Gastroesophageal sphincter (tissue), 4 donors: ENCODE data around the gene PLA2G4A. TPM values are rescaled to one million over a fixed set of nuclear protein-coding genes. Genes with fewer than 3 reads are reported as not detected.
A peak's percentile ranks its signal among the peaks of the same experiment; 100 is the strongest.

Source experiments
- ATAC-seq: fragments of 150-250 bp; one replicate; pipeline ENCODE4 v1.9.1; 2016; ENCODE audit warnings: mild to moderate bottlenecking, moderate library complexity
- H3K27ac ChIP-seq, 4 donors: fragments of 200-600 bp; sonication (generic) in 3 of 4; 1 replicate in 3 of 4; 2 replicates in 1 of 4; pipeline ENCODE4 v1.5.1; 2016 to 2019
- H3K27me3 ChIP-seq: fragments of 200-600 bp; sonication (generic); one replicate; pipeline ENCODE4 v1.5.1; 2019
- H3K36me3 ChIP-seq, 2 donors: fragments of 200-600 bp; sonication (generic); one replicate each; pipeline ENCODE4 v1.5.1; 2019; ENCODE audit warnings: control low read depth in 1 of 2
- H3K4me1 ChIP-seq, 3 donors: fragments of 200-600 bp; sonication (generic); 1 replicate in 2 of 3; 2 replicates in 1 of 3; pipeline ENCODE4 v1.5.1; 2016 to 2019; ENCODE audit warnings: control low read depth in 2 of 3
- H3K4me3 ChIP-seq, 2 donors: fragments of 200-600 bp; sonication (generic); one replicate each; pipeline ENCODE4 v1.5.1; 2019; ENCODE audit warnings: mild to moderate bottlenecking in 1 of 2, moderate library complexity in 1 of 2
- H3K9me3 ChIP-seq, 3 donors: fragments of 200-600 bp; sonication (generic); one replicate each; pipeline ENCODE4 v1.5.1; 2017 to 2019; ENCODE audit warnings: control low read depth in 2 of 3
- EP300 ChIP-seq: sonication (generic); formaldehyde crosslinking; IDR thresholded peaks from one replicate; pipeline ENCODE4 v1.6.1; 2017; ENCODE audit warnings: antibody characterized with exemption, mild to moderate bottlenecking
- POLR2A ChIP-seq, 2 donors: fragments of 450-650 bp; IDR thresholded peaks; one replicate each; pipeline ENCODE4 v1.6.1; 2017; ENCODE audit warnings: antibody characterized with exemption in 2 of 2, mild to moderate bottlenecking in 2 of 2, moderate library complexity in 1 of 2
- POLR2AphosphoS5 ChIP-seq: sonication (generic); formaldehyde crosslinking; IDR thresholded peaks from one replicate; pipeline ENCODE4 v1.6.1; 2017; ENCODE audit warnings: antibody characterized with exemption
- WGBS, 2 donors: methylation state at CpG; one replicate each; pipeline ENCODE4 v1.1.5; 2018; ENCODE audit warnings: low coverage in 1 of 2; 5-methylcytosine and 5-hydroxymethylcytosine counted together
- total RNA-seq, 4 donors: library from RNA; depleted of rRNA; stranded (reverse); fragments of >200 nt; gene quantifications; one replicate each; pipeline ENCODE4 v1.1.0, GENCODE V29; 2016
- TF ChIP-seq, protein P1 (sequence below), 4 experiments: fragments of 200-600 bp in 2 of 4; fragments of 450-650 bp in 2 of 4; sonication (generic) in 1 of 4; IDR thresholded peaks; one replicate each; pipeline ENCODE4 v1.5.1; 2017 to 2019; ENCODE audit warnings: antibody characterized with exemption in 4 of 4, mild to moderate bottlenecking in 2 of 4, moderate library complexity in 2 of 4

The PLA2G4A gene
- total RNA-seq, 4 donors from 2014 or later: 3.6 to 9.7 (median 5.0) TPM

DNA sequence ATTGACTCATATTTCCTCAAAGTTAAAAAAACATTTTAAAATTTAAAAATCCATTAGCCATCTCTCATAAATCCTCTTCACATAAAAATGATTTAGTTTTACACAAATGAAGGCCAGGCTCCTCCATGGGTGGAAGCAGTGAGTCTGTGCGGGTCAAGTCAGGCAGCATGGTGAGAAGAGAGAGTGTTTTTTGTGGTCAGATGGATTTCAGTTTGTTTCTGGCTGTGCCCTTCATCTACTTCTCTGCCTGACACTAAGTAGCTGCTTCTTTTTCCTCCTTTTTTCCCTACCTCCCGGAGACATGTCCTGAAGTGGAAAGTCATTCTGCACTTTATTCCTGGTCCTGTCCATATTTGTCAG is 10.3 kb downstream of the PLA2G4A start:
- ATAC-seq: no peak
- 27 to 65% methylated on average over 2 of the region's 2 CpGs for WGBS, 2 donors

DNA sequence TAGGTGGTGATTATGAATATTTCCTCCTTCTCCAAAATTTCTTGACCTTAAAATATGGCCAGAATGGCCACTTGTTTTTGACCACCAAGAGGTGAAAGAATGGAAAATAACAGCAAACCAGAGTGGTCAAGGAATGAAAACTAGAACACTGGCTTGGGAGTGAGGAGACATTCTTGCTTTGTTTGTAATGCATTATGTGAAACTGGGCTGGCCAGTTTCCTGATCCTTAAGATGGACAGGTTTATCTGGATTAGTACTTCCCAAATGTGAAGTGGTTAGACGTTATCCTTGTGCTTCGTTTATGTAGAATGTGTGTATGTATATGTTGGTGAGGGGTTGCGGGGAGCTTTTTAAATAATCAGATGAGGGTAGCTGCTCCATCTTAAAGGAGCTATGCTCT is 12.8 kb downstream of the PLA2G4A start:
- Histone ChIP-seq H3K27ac (no peak overlapping the region), H3K4me1 (peaks cover 0 to 17% (median 0%) of the 10 kb centered on the region in 3 donors), H3K27me3 (no peaks in the 10 kb centered on the region), H3K36me3 (no peaks in the 10 kb centered on the region), H3K4me3 (no peak overlapping the region), H3K9me3 (no peaks in the 10 kb centered on the region)
- TF ChIP-seq POLR2AphosphoS5: no peak
- TF ChIP-seq POLR2A (IDR thresholded peaks at IDR 0.05): no peak
- TF ChIP-seq EP300: no peak
- TF ChIP-seq, protein P1, sequence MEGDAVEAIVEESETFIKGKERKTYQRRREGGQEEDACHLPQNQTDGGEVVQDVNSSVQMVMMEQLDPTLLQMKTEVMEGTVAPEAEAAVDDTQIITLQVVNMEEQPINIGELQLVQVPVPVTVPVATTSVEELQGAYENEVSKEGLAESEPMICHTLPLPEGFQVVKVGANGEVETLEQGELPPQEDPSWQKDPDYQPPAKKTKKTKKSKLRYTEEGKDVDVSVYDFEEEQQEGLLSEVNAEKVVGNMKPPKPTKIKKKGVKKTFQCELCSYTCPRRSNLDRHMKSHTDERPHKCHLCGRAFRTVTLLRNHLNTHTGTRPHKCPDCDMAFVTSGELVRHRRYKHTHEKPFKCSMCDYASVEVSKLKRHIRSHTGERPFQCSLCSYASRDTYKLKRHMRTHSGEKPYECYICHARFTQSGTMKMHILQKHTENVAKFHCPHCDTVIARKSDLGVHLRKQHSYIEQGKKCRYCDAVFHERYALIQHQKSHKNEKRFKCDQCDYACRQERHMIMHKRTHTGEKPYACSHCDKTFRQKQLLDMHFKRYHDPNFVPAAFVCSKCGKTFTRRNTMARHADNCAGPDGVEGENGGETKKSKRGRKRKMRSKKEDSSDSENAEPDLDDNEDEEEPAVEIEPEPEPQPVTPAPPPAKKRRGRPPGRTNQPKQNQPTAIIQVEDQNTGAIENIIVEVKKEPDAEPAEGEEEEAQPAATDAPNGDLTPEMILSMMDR (IDR thresholded peaks at IDR 0.05): no peak
- 61 to 62% methylated on average over 3 of the region's 3 CpGs for WGBS, 2 donors
- ATAC-seq: no peak

More for the DNA sequence above, 10.3 kb downstream of the PLA2G4A start:
- no peak overlapping the region for H3K4me3 ChIP-seq
- no peaks in the 10 kb centered on the region for H3K27me3 ChIP-seq
- no peaks in the 10 kb centered on the region for H3K9me3 ChIP-seq
- peaks cover 0 to 8% (median 0%) of the 10 kb centered on the region in 3 donors for H3K4me1 ChIP-seq
- H3K27ac ChIP-seq: peak overlapping the region in 2 of 4 donors; percentile 1 to 28
- TF ChIP-seq POLR2A (IDR thresholded peaks at IDR 0.05) (no peak), POLR2AphosphoS5 (no peak), EP300 (no peak)
- TF ChIP-seq, protein P1 (IDR thresholded peaks at IDR 0.05): no peak
- no peaks in the 10 kb centered on the region for H3K36me3 ChIP-seq

DNA sequence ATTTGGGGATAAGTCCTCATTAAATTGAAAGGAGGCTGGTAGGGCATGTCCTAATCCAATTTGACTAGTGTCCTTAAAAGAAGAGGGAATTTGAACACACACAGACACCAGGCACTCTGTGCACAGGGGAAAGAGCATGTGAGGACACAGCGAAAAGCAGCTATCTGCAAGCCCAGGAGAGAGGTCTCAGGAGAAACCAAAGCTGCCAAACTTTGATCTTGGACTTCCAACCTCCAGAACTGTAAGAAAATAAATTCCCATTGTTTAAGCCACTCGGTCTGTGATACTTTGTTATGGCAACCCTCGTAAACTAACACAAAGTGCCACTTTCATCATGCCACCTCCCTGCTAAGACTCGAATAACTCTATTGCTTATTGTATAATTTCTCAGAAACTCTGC is 13.8 kb downstream of the PLA2G4A start:
- no peak for TF ChIP-seq POLR2A (IDR thresholded peaks at IDR 0.05)
- no peak for TF ChIP-seq EP300
- TF ChIP-seq, protein P1 (IDR thresholded peaks at IDR 0.05): no peak
- TF ChIP-seq POLR2AphosphoS5: no peak
- H3K27ac ChIP-seq: no peak overlapping the region
- 24 to 55% methylated on average over 4 of the region's 4 CpGs for WGBS, 2 donors
- H3K27me3 ChIP-seq: no peaks in the 10 kb centered on the region
- H3K36me3 ChIP-seq: no peaks in the 10 kb centered on the region
- H3K4me3 ChIP-seq: no peak overlapping the region
- no peaks in the 10 kb centered on the region for H3K9me3 ChIP-seq
- ATAC-seq: no peak
- peaks cover 0 to 17% (median 0%) of the 10 kb centered on the region in 3 donors for H3K4me1 ChIP-seq

DNA sequence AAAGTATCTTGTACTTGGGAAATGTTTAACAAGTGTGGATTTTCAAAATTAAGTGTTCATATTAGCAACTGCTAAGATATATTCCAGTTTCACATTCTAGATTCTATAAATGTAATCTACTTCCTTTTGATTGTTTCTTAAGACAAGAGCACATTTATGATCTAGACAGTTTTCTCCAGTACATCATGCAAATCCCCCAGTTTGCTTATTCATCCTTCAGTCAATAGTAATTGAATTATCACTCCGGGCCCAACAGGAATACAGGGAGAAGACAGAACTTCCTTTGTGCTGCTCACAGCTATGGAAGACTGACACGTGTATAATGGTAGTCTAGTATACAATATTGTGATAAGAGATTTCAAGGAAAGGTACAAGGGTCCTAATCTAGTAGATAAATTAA is 14.5 kb downstream of the PLA2G4A start:
- Histone ChIP-seq H3K27me3 (no peaks in the 10 kb centered on the region), H3K27ac (no peak overlapping the region), H3K9me3 (no peaks in the 10 kb centered on the region), H3K4me1 (peaks cover 0 to 17% (median 0%) of the 10 kb centered on the region in 3 donors), H3K4me3 (no peak overlapping the region), H3K36me3 (no peaks in the 10 kb centered on the region)
- ATAC-seq: no peak
- TF ChIP-seq POLR2A (IDR thresholded peaks at IDR 0.05): no peak
- TF ChIP-seq, protein P1 (IDR thresholded peaks at IDR 0.05): no peak
- no peak for TF ChIP-seq EP300
- TF ChIP-seq POLR2AphosphoS5: no peak
- WGBS, 2 donors: 66 to 78% methylated on average over 1 to 2 of the region's 2 CpGs

DNA sequence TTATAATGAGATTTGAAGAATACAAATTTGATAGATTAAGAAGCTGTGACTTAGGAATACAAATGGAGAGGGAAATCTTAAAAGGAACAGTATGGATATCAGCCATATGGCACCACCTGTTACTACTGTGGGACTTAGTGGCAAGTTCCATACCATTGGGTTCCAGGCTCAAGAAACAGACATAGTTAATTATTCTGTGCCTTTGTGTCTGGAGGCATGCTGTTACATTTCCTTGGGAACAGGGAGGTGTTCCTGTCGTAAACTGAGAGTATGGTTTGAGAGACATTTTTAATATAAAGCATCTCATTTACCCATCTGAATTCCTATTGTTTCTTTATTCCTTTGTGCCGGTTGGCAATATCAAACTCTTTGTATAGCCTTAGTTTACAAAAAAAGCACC is 15.2 kb downstream of the PLA2G4A start:
- TF ChIP-seq POLR2AphosphoS5 (no peak), EP300 (no peak), POLR2A (IDR thresholded peaks at IDR 0.05) (no peak)
- TF ChIP-seq, protein P1 (IDR thresholded peaks at IDR 0.05): no peak
- Histone ChIP-seq H3K4me3 (no peak overlapping the region), H3K36me3 (no peaks in the 10 kb centered on the region), H3K27ac (no peak overlapping the region), H3K27me3 (no peaks in the 10 kb centered on the region), H3K4me1 (peaks cover 0 to 17% (median 0%) of the 10 kb centered on the region in 3 donors), H3K9me3 (no peaks in the 10 kb centered on the region)
- WGBS, 2 donors: 83 to 92% methylated on average over 2 of the region's 2 CpGs
- no peak for ATAC-seq
